ENCODE measurements around the gene TBX10. TPM values are rescaled to one million over a fixed set of nuclear protein-coding genes. Genes with fewer than 3 reads are reported as not detected.
"Not testable (repeated sequence)": the region's sequence is repeated elsewhere in the genome, so short reads cannot be mapped to it uniquely, and the experiment has no call there.

The TBX10 gene
- total RNA-seq, 1 donor from 2014 or later = not detected

- not testable (repeated sequence) for H3K27ac Mint-ChIP-seq (ENCODE audit: unreplicated experiment); H3K4me3 Mint-ChIP-seq (ENCODE audit: unreplicated experiment); DNase-seq (ENCODE audit: low spot score); H3K36me3 Mint-ChIP-seq (ENCODE audit: low read depth); H3K27me3 Mint-ChIP-seq (ENCODE audit: low read depth); H3K9me3 Mint-ChIP-seq (ENCODE audit: low read depth)
- peaks cover 22% of the 10 kb centered on the region for H3K4me1 Mint-ChIP-seq (ENCODE audit: low read depth)
Measured at GRCh38 chr11:67618901-67619659, 20.5 kb downstream of the TBX10 start.

- no peak overlapping the region for H3K27ac Mint-ChIP-seq (ENCODE audit: unreplicated experiment)
- no peak overlapping the region for H3K4me3 Mint-ChIP-seq (ENCODE audit: unreplicated experiment)
- DNase-seq (ENCODE audit: low spot score) = no peak
- H3K27me3 Mint-ChIP-seq (ENCODE audit: low read depth) = no peaks in the 10 kb centered on the region
- H3K4me1 Mint-ChIP-seq (ENCODE audit: low read depth) = peaks cover 22% of the 10 kb centered on the region
- H3K9me3 Mint-ChIP-seq (ENCODE audit: low read depth) = no peaks in the 10 kb centered on the region
- H3K36me3 Mint-ChIP-seq (ENCODE audit: low read depth) = peaks cover 4% of the 10 kb centered on the region
- TF ChIP-seq CTCF (IDR thresholded peaks at IDR 0.05) = no peak
Measured at GRCh38 chr11:67617243-67617953, 22.2 kb downstream of the TBX10 start.

GRCh38 chr11:67616431-67617242, 22.9 kb downstream of the TBX10 start:
- Mint-ChIP-seq H3K4me3 (ENCODE audit: unreplicated experiment) (no peak overlapping the region), H3K9me3 (ENCODE audit: low read depth) (no peaks in the 10 kb centered on the region), H3K27ac (ENCODE audit: unreplicated experiment) (no peak overlapping the region), H3K36me3 (ENCODE audit: low read depth) (peaks cover 4% of the 10 kb centered on the region), H3K4me1 (ENCODE audit: low read depth) (peaks cover 19% of the 10 kb centered on the region), H3K27me3 (ENCODE audit: low read depth) (no peaks in the 10 kb centered on the region)
- no peak for TF ChIP-seq CTCF (IDR thresholded peaks at IDR 0.05)
- no peak for DNase-seq (ENCODE audit: low spot score)

GRCh38 chr11:67615728-67616430, 23.7 kb downstream of the TBX10 start:
- DNase-seq (ENCODE audit: low spot score) = no peak
- Mint-ChIP-seq H3K27me3 (ENCODE audit: low read depth) (no peaks in the 10 kb centered on the region), H3K4me1 (ENCODE audit: low read depth) (peaks cover 13% of the 10 kb centered on the region), H3K4me3 (ENCODE audit: unreplicated experiment) (no peak overlapping the region), H3K9me3 (ENCODE audit: low read depth) (no peaks in the 10 kb centered on the region), H3K36me3 (ENCODE audit: low read depth) (peaks cover 4% of the 10 kb centered on the region), H3K27ac (ENCODE audit: unreplicated experiment) (no peak overlapping the region)
- TF ChIP-seq CTCF (IDR thresholded peaks at IDR 0.05) = peak; percentile 16

- no peak overlapping the region for H3K4me3 Mint-ChIP-seq (ENCODE audit: unreplicated experiment)
- peak; percentile 69 for TF ChIP-seq CTCF (IDR thresholded peaks at IDR 0.05)
- DNase-seq (ENCODE audit: low spot score) = no peak
- H3K27me3 Mint-ChIP-seq (ENCODE audit: low read depth) = no peaks in the 10 kb centered on the region
- peaks cover 4% of the 10 kb centered on the region for H3K36me3 Mint-ChIP-seq (ENCODE audit: low read depth)
- H3K27ac Mint-ChIP-seq (ENCODE audit: unreplicated experiment) = no peak overlapping the region
- peaks cover 6% of the 10 kb centered on the region for H3K4me1 Mint-ChIP-seq (ENCODE audit: low read depth)
- H3K9me3 Mint-ChIP-seq (ENCODE audit: low read depth) = no peaks in the 10 kb centered on the region
Measured at GRCh38 chr11:67614730-67615714, 24.5 kb downstream of the TBX10 start.
